A204.1 (cell line): ENCODE data around the gene CRIP1.

Experiments used
- FAIRE-seq: peaks from 2 replicates; lab custom pipeline; 2012; peaks lifted over from hg19 to GRCh38; lab: Jason Lieb, UNC

The CRIP1 gene

DNA sequence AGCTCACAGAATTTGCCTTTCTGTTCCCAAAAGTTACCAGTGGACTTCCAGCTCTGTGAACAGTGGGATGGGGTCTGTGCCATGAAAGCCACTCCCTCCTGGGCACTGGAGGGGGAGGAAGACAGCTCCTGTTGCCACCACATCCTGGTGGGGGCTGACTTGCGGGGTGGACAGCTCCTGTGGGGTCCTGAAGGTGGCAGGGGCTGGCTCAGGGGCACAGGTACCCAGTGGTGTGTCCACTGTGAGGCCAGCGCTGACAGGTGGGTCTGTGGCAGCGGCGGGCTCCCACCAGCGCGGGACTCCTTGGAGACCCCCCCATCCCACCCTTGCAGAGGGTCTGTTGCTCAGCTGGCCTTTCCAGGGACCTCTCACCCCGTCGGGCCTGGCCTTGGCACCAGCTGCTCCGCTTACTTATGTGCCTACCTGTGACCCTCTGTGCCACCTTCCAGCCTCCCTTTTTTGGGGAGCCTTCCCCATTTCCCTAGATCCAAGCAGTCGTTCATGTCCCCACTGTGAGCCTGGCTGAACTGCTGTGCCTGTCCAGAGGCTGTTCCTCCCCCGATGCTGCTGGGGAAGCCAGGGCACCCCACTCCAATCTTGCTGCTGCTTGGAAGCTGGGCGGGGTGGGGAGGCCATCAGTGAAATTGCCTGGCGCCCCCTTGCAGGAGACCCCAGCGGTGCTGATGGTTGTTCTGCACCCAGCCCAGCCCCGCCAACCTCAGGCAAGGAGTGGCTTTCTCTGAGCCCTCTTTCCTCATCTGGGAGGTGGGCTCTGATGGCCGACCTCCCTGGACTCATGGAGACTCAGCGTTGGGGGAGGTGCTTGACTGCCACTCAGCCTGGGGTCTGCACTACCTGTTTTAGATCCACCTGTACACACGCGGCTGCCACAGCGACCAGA lies 6.5 kb downstream of the CRIP1 start:
- no peak for FAIRE-seq

DNA sequence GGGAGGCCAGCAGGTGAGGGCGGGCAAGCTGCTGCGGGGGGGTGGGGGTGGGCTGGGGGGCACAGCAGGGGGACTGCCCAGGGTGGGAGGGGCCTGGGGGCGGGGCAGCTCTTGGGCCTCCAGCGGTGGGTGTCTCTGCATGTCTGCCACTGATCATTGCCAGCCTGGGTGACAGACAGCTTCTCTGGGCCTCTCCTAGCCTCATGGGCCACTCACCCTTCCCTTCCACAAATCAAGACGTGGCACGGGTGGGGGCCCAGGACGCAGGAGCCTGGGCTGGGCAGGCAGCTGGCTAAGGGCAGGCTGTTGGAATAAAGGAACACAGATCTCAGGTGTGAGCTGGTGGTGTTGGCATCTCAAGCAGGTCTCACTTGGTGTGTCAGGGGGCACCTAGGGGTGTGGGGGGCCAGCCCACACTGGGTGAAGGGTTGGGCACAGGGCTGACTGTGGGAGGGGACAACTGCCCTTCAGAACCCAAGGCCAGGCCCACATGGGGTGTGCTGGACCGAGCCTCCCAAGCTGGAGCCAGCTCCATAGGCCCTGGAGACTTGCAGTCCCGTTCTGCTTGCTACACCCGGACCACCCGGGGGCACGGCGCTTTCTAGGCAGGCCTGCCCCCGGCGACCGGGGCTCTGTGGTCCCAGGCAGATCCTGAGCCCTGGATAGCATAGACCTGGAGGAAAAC lies 7.4 kb downstream of the CRIP1 start:
- no peak for FAIRE-seq

DNA sequence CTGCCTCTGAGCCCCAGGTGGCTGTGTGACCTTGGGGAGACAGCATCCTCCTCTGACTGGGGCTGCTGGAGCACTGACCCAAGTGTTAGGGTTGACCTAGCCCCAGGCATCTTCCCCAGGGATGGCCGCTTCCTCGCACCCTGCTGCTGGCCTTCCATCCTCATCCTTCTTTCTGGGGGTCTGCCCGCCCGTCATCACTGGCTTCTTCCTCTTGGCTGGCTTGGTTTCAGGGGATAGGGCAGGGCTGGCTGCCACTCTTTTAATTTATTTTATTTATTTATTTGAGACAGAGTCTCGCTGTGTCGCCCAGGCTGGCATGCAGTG lies 7.9 kb downstream of the CRIP1 start:
- no peak for FAIRE-seq

DNA sequence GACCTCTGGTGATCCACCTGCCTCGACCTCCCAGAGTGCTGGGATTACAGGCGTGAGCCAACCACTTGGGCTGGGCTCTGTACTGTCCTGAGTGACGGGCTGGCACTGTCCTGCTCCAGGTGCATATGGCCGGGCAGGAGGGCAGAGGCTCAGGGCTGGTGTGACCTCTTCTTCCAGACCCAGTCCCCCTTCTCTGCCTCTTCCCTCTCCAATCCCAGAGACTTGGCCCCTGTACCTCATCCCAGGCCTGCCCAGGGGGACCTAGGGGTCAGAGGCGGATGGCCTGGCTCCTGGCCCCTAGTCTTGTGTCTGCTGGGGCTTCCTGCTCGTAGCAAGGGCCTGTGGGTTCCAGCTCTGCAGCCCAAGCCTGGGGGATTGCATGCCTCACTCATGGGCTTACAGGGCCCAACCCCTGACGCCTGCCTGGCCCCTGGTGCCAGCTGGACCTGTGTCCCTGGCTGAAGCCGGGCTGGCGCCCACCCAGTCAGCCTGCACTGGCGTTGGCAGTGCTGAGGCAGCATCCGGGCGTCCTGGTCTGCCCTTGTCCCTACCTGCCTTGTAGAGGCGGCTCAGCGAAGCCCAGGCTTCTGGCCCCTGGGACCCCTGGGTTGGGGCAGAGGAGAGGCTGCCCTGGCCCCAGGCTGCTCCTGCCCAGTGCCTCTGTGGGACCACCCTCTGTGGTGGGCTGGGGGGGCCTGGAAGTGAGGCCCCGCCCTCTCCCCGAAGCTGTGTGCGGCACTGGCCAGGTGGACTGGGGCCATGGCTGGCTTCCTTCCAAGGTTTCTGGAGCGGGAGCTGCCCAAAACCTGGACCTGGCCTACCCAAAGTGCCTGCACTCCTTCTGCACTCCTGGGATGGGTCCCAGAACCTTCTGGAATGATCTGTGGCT lies 8.7 kb downstream of the CRIP1 start:
- no peak for FAIRE-seq

DNA sequence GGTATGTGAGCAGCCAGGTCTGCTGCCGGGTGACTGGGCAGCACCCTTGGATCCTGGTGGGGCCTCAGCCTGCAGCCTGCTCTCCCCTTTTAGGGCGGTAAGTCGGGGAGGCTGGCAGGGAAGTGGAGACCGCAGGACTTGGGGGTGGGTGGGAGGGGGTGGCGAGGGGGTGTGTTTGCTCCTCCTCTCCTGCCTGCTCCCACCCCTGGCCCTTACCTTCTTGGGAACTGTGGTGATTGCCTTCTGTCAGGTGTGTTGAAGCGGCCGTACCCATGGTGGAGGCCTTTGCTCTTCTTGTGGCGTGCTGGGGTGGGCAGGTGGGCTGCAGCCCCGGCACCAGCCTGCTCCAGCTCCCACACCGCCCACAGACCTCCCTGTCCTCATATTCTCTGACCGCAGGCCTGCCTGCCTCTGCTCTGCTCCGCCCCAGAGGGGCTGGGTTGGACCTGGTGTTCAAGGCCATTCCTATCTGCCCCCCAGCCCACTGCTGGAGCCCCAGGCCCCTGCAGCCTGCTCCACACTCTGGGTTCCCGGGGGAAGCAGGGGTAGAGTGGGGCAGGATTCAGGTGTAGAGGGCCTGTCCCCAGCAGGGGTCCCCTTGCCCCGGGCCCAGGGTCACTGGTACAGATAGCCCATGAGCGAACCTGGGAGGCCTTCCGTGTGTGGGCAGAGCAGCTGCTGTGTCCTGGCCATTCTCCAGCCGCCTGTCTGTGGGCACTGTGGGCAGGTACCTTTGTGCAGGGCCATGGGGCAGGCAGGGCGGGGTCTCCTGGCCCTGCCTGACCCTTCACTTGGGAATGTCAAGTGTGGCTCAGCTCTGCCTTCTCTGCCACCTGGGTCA lies 9.5 kb downstream of the CRIP1 start:
- no peak for FAIRE-seq

DNA sequence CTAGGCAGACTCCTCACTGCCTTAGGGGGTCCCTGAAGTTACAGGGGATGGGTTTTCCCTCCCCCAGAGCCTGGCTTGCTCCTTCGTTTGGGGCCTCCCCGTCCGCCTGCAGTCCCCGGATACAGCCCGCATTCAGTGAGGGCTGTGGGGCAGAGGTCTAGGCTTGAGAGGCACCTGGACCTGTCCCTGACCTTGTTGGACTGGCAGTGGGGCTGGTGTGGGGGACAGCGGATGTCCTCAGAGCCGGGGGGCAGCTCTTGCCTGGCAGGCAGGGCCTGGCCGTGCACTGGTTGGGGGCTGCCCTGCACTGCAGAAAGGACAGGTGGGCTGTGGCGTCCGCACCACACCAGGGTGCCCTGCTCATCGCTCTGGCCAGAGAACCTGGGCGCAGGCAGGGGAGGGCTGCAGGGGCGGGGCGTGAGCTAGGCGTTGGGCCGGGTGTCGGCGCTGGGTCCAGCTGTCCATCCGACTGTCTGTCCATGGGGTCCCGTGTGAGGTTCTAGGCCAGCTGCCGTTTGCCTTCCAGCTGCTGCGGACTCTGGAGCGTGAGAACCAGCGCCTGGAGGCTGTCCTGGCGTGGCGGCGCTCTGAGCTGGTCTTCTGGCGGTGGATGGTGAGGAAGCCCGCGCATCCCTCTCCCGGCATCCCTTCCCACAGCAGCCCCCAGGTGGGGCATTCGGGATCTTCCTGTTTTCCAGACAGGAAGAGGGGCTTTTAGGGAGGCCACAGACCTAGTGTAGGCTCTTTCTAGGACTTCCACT lies 10.3 kb downstream of the CRIP1 start:
- FAIRE-seq: no peak

DNA sequence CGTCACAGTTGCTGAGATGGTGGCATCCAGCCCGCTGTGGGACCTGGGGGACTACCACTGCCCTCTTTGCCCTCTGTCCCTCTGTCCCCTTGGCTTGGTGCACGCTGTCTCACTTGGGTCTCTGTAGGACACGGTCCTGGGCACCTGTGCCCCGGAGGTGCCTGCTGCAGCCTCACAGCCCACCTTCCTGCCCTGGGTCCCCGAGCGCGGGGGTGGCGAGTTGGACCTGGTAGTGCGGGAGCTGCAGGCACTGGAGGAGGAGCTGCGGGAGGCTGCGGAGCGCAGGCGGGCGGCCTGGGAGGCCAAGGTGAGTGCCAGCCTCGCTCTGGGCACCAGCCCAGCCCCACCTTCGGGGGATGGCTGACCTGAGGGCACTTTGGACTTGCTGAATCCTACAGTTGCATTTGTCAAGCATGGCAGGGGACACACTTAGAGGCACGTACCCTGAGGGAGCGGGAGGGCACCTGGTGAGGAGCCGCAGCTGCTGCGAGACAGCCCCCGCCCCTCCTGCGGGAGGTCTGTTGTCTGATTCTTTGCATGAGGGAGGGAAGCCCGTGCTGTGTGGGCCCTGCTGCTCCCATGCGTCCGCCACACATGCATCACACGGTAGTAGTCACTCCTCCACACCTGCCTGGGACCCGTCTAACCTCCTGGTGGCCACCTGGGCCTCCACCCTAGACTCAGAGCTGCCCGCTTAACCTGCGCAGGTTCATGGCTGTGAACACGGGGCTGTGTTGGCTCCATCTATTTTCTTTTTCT lies 11.2 kb downstream of the CRIP1 start:
- FAIRE-seq: no peak

DNA sequence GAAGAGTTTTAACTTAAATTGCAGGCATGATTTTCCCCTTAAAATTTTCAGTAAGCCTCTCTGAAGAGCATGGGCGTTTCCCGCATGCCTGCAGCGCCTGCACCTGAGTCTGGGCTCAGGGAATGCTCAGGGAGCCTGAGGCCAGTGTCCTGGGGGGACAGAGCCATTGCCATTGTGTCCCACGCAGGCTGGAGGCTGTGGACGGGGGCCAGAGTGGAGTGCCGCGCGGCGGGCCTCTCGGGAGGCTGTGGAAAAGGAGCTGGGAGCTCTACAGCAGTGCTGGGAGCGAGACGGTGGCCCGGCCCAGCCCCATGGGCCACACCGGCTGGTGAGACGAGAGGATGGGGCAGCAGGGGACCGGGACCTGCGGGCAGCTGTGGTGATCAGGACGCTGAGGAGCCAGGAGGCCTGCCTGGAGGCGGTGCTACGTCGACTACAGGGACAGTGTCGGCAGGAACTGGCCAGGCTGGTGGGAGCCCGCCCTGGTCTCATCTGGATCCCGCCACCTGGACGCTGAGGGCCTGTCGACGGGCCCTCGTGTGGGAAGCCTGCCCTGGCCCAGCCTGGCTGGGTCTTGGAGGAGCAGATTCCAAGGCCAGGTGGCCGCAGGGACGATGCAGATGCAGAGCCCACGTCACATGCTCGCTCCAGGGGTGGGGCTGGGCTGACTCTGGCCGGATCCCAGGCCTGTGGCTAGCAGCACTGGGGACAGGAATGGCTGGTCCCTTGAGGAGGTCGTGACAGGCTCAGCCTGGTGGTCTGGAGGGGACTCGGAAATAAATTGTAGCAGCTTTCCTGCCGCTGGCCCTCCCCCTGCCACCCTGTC lies 12.0 kb downstream of the CRIP1 start:
- no peak for FAIRE-seq

DNA sequence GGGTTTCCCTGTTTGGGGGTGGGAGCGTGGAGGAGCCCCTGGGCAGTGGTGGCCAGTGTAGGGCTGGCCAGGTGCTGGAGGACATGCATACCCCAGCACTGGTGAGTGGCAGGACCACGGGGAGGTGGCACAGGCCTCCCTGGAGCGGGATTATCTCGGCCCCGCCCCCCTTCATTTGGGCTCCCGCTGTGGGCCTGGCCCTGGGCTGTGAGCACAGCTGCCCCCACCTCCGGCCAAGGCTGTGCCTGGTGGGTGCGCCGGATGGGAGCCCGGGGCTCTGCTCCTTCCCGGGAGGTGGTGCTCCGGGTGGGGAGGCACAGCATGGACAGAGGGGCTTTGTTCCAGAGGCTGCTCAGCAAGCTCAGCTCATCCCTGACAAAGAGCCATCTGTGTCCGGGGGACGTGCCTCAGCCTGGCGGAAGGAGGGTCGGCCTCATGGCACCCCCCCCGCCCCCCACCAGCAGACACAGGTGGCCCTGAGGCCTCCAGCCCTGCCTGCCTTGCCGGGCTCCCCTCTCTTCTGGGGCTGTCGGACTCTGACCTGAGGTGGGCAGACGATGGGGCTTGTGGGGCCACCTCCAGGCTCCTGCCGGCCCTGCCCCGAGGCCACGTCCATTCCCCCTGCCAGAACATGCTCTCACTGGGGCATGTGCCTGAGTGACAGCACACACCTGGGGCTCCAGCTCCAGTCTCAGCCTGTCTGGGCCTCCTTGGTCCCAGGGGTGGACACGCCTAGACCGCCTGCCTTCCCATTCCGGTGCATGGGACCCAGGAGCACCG lies 12.8 kb downstream of the CRIP1 start:
- FAIRE-seq: no peak

DNA sequence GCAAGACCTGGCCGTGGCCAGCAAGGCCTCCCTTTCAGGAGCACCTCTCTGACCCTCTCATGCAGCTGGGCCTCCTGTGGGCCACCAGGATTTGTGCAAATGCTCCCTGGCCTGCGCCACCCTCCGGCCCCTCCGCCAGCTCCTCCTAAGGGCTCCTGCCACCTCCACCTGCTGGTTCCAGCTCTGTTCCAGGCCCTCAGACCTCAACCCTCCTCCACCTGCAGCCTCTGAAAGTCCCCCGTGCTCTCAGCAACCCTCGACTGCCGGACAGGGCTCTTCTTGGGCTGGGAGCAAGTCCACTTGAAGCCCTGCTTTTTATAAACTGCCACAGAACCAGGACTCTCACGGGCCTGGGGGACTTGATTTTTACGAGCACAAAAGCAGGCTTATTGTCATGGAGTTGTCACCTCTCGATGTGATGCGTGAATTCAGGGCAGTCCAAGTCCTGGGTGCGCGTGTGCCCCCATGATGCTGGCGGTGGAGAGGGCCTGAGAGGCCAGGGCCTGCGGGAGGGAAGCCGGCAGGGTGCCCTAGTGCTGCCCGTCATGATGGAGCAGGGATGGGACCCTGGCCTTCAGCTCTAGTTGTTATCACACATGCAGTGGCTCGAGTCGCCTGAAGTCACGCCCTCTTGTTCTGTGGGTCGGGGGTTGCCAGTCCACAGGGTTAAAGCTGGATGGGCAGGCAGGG lies 13.5 kb downstream of the CRIP1 start:
- FAIRE-seq: no peak

DNA sequence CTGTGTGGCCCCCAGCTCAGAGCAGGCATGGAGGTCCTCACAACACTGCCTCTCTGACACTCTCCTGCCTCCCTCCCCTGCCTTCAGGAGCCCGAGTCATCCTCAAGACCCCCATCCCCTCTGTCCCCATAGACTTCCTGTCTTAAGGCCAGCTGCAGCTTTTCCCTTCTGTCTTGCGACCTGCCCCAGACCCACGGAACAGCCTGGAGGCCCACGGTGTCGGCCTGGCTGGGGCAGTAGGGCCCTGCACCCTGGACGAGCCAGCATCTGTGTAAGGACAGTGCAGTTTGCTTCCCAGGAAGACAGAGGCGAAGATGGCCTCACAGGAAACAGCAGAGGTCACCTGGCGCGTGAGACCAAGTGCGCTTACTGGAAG lies 14.0 kb downstream of the CRIP1 start:
- FAIRE-seq: no peak

DNA sequence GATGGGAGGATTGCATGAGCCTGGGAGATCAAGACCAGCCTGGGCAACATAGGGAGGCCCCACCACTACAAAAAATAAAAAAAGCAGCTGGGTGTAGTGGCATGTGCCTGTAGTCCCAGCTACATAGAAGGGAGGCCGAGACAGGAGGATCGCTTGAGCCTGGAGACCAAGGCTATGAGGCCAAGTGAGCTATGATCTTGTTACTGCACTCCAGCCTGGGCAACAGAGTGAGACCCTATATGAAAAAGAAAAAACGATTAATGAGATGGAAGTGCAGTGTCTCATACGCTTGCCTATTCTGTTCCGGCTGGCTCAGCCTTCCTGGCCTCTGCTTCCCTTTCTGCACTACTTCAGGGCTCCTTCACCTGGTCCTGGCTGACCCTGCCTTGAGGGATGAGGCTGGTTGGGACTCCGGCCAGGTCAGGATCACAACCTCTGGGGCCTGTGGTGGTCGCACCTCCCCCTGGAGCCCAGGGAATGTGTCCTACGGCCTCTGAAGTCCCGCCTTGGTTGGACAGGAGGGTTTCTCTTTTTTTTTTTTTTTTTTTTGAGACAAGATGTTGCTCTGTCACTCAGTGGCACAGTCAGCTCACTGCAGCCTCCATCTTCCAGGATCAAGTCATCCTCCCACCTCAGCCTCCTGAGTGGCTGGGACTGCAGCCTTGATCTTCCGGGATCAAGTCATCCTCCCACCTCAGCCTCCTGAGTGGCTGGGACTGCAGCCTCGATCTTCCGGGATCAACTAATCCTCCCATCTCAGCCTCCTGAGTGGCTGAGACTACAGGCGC lies 15.0 kb downstream of the CRIP1 start:
- no peak for FAIRE-seq

DNA sequence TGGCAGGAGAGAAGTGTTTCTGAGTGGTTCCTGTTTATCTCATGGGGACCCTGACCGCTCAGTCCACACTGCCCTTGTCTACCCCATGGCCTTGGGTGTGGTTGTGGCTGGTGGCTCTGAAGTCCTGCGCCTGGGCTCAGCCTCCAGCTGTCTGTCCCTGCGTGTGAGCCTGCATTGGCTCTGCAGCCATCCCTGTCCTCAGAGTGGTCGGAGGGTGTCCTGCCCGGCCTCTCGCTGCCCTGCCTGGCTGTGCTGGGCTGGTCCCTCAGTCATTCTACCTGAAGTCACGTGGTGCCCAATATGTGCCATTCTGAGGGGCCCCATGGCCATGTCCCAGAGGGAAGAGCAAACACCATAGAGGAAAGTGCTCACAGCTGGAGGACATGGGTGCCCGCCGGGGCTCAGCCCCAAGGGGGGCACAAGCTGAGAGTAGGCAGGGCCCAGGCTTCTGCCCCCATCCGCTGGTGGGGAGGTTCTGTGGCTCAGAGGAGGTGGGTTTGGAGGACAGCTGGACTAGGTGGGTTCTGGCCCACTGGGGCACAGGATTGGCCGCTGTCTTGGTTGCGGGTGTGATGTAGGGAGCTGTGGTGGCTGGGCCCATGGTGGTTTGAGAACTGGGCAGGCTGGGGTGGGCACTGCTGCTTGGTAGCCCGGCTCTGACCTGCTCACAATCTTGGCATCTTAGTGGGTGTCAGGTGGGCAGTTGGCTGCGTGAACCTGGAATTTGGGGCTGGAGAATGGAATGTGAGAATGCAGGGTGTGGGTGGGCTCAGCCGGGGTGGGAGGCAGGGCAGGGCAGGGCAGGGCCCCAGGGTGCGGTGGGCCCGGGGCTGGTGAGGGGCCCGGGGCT lies 16.0 kb downstream of the CRIP1 start:
- no peak for FAIRE-seq

DNA sequence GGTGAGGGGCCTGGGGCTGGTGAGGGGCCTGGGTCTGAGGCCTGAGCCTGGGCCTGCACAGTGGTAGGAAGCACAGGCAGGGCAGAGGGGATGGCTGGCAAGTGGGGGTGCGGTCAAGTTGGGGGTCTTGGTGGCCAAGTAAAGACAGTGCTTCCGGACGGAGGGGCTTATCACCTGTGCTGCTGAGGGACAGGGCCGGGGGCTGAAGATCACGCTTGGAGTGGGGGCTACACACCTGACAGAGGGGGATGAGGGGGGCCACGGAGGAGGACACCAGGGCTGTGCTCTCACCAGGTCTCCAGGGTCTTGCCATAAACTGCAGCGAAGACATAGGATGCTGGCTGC lies 16.6 kb downstream of the CRIP1 start:
- no peak for FAIRE-seq

DNA sequence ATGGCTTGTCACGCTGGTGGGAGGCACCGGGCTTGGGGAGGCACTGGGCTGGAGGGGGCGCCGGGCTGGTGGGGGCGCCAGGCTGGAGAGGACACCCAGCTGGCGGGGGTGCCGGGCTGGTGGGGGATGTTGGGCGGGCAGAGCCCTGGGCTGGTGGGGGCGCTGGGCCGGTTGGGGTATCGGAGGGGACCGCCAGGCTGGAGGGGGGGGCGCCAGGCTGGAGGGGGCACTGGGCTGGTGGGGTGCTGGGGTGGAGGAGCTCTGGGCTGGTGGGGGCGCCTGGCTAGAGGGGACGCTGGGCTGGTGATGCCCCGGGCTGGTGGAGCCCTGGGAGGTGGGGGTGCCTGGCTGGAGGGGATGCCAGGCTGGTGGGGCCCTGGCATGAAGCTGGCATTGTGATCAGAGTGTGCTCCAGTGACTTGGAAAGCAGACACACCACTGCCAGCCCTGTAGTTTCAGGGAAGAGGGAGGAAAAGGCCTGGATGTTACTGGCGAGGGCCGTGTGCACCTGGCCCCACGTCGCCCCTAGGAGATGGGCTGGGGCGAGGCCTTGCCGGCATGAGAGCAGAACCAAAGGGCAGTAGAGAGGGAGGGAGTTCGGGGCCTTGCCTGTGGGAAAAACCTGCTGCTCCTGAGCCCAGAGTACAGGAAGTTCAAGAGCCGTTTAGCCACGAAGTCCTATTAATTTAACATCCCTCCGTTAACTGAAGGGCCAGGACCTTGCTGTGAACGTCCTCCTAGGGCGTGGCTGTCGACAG lies 17.4 kb downstream of the CRIP1 start:
- FAIRE-seq: no peak

DNA sequence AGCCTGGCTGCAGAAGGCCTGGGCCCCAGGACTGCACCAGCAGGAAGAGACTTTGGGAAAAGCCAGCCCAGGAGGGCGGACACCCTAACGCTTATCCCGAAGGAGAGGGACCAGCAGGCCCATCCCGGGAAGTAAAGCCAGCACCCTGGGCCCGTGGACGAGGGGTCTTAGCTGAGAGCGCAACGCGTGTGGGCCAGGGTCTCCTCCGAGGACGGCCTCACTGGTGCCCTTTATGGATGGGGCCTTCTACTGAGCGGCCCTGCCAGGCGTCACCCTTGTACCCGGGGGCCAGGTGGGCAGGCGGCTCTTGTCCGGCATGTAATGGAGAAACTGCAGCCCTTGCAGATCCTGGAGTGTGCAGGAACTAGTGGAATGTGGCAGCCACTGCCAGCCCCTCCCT lies 18.4 kb downstream of the CRIP1 start:
- FAIRE-seq: no peak
